ENCODE measurements around the gene ZNF611. TPM values are rescaled to one million over a fixed set of nuclear protein-coding genes. Genes with fewer than 3 reads are reported as not detected.
"Not testable (repeated sequence)": the region's sequence is repeated elsewhere in the genome, so short reads cannot be mapped to it uniquely, and the experiment has no call there.

Gene ZNF611
- total and polyA plus RNA-seq, 2 of the 13 experiments (the other 11 are each of a cell fraction or from before 2014, with no cell fraction given), result 2.7 to 4.1 TPM

- Histone ChIP-seq H3K9ac (ENCODE audit: insufficient read depth, low read depth, low read length) (no peak overlapping the region), H3K9me3 (ENCODE audit: low read length) (peaks cover 6% of the 10 kb centered on the region; the same call in 1 of the 2 replicates), H3K79me2 (ENCODE audit: insufficient read depth, low read length) (no peaks in the 10 kb centered on the region), H4K20me1 (ENCODE audit: insufficient read depth, low read length) (no peaks in the 10 kb centered on the region), H3K4me2 (ENCODE audit: low read depth, low read length) (peak overlapping the region; percentile 43), H3K36me3 (replicated peaks in 1 of 2; ENCODE audit: control insufficient read depth in 1 of 2, insufficient read depth in 2 of 2, low read length in 2 of 2) (no peaks in the 10 kb centered on the region; a peak in 1 of 5 replicates), H3K4me3 (replicated peaks in 1 of 3; ENCODE audit: insufficient read depth in 1 of 3, low read depth in 2 of 3, low read length in 3 of 3) (no peak overlapping the region), H2AFZ (ENCODE audit: low read length) (no peak overlapping the region), H3K27me3 (ENCODE audit: control insufficient read depth in 1 of 2, insufficient read depth in 2 of 2, low read length in 2 of 2) (no peaks in the 10 kb centered on the region), H3K27ac (ENCODE audit: extremely low read length, insufficient read depth, low read length) (peak overlapping the region; percentile 9), H3K4me1 (ENCODE audit: insufficient read depth, low read length) (peaks cover 37% of the 10 kb centered on the region)
- FAIRE-seq (no peak), DNase-seq (ENCODE audit: low spot score) (no peak), ATAC-seq (peak; percentile 56)
- WGBS (ENCODE audit: low lambda C conversion rate), result 73% methylated on average over 23 of the region's 23 CpGs
- ChIA-PET CTCF (ENCODE audit: low intra/inter-chr PET ratio, low total read pairs) (no interaction called here), POLR2A (no interaction called here)
- BruUV-seq (replicated peaks), result no TSS peak
- in situ Hi-C loops (cut with HindIII; ENCODE audit: extremely low pct_ligation_motif_present, low pct_unique_long_range_greater_than_20kb), result no loop called here
- no peak for TF ChIP-seq HMGA1 (CRISPR knock-in tag; conservative IDR thresholded peaks at IDR 0.05)
- TF ChIP-seq HOXD1 (CRISPR knock-in tag; IDR thresholded peaks at IDR 0.05), result no peak
- no peak for TF ChIP-seq JARID2 (CRISPR knock-in tag; IDR thresholded peaks at IDR 0.05; ENCODE audit: insufficient replicate concordance)
- TF ChIP-seq ZFX (CRISPR knock-in tag; IDR thresholded peaks at IDR 0.05; ENCODE audit: low read depth), result peak; percentile 7; the same call in 1 of the 2 replicates
- TF ChIP-seq PITX1 (CRISPR knock-in tag; IDR thresholded peaks at IDR 0.05), result no peak
- intact Hi-C loops (cut with micrococcal nuclease; ENCODE audit: unreplicated experiment), result no loop called here
Measured at GRCh38 chr19:52724701-52725514, 9.9 kb downstream of the ZNF611 start.

GRCh38 chr19:52723907-52724598 is 10.8 kb downstream of the ZNF611 start:
- peak; percentile 56 for DNase-seq (ENCODE audit: low spot score)
- 10% methylated on average over 5 of the region's 9 CpGs for WGBS (ENCODE audit: low lambda C conversion rate)
- H3K27ac ChIP-seq (ENCODE audit: extremely low read length, insufficient read depth, low read length), result peak overlapping the region; percentile 62
- CTCF ChIA-PET (ENCODE audit: low intra/inter-chr PET ratio, low total read pairs); intact Hi-C loops (cut with micrococcal nuclease; ENCODE audit: unreplicated experiment); H4K20me1 ChIP-seq (ENCODE audit: insufficient read depth, low read length); H3K9ac ChIP-seq (ENCODE audit: insufficient read depth, low read depth, low read length); POLR2A ChIA-PET; H2AFZ ChIP-seq (ENCODE audit: low read length); H3K36me3 ChIP-seq (replicated peaks in 1 of 2; ENCODE audit: control insufficient read depth in 1 of 2, insufficient read depth in 2 of 2, low read length in 2 of 2); H3K27me3 ChIP-seq (ENCODE audit: control insufficient read depth in 1 of 2, insufficient read depth in 2 of 2, low read length in 2 of 2); H3K9me3 ChIP-seq (ENCODE audit: low read length); in situ Hi-C loops (cut with HindIII; ENCODE audit: extremely low pct_ligation_motif_present, low pct_unique_long_range_greater_than_20kb); H3K79me2 ChIP-seq (ENCODE audit: insufficient read depth, low read length); TF ChIP-seq NR2F6, SOX13, FOXP1 (IDR thresholded peaks at IDR 0.05): not testable (repeated sequence)
- BruUV-seq (replicated peaks), result TSS peak; percentile 29
- 0 out of 6 replicates have a peak overlapping the region, but pooled peaks of 1 of the 3 experiments have one; percentile 10 for H3K4me3 ChIP-seq (replicated peaks in 1 of 3; ENCODE audit: insufficient read depth in 1 of 3, low read depth in 2 of 3, low read length in 3 of 3)
- H3K4me2 ChIP-seq (ENCODE audit: low read depth, low read length), result peak overlapping the region; percentile 43
- H3K4me1 ChIP-seq (ENCODE audit: insufficient read depth, low read length), result peaks cover 31% of the 10 kb centered on the region
- peak; percentile 68 for ATAC-seq
- peak; percentile 39 for FAIRE-seq
- TF ChIP-seq ZNF292 (CRISPR knock-in tag; IDR thresholded peaks at IDR 0.05; ENCODE audit: borderline replicate concordance, low read depth) (peak; percentile 61; the same call in 1 of the 2 replicates), SALL1 (CRISPR knock-in tag; IDR thresholded peaks at IDR 0.05) (peak; percentile 13; the same call in 1 of the 2 replicates), NR2F6 (CRISPR knock-in tag; IDR thresholded peaks at IDR 0.05) (0 out of 2 replicates have a peak, but pooled peaks have one; percentile 35), ZFX (CRISPR knock-in tag; IDR thresholded peaks at IDR 0.05; ENCODE audit: low read depth) (peak; percentile 51; the same call in 1 of the 2 replicates), ZMYM4 (CRISPR knock-in tag; IDR thresholded peaks at IDR 0.05) (peak; percentile 31; the same call in 1 of the 2 replicates), SOX13 (CRISPR knock-in tag; conservative IDR thresholded peaks at IDR 0.05 in 1 of 2, IDR thresholded peaks at IDR 0.05 in 1 of 2) (peak in 1 of 2 experiments; percentile 58; a peak in 2 of 4 replicates), SAP130 (CRISPR knock-in tag; IDR thresholded peaks at IDR 0.05; ENCODE audit: low read depth) (peak; percentile 60), FOXP4 (CRISPR knock-in tag; IDR thresholded peaks at IDR 0.05) (peak; percentile 39), FOXP1 (CRISPR knock-in tag; IDR thresholded peaks at IDR 0.05) (peak; percentile 39; the same call in 1 of the 2 replicates)

Measured in HepG2 (cell line).